ENCODE measurements around the gene ACSL1. TPM values are rescaled to one million over a fixed set of nuclear protein-coding genes. Genes with fewer than 3 reads are reported as not detected.

ACSL1 gene
- polyA plus RNA-seq, 2 of the 4 experiments (the other 2 are of a cell fraction) = 10.0 to 12.4 TPM

DNA sequence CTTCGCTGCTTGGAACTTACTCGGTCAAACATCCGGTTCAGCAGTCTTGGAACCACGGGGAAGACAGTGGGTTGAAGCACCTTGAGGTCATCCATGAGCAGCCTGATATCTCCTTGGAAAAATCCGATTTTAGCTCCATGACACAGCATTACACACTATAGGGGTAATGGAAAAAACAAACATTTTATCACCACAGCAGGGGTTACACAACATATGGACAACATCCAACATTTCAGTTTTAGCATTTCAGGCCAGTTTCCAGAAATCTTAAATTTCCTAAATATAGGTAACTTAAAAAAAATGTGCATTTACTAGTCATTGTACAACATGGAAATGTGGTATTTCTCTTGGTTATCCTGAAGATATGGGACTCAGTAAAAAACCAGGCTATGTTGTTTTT is 57.5 kb downstream of the ACSL1 start:
- POLR2A ChIA-PET = no interaction called here
- no peak overlapping the region for H3K4me2 ChIP-seq
- FAIRE-seq = no peak
- no peak for DNase-seq (ENCODE audit: low read depth in 1 of 2, low spot score in 1 of 2)
- WGBS (ENCODE audit: missing lambda C conversion rate) = 72% methylated on average over 5 of the region's 5 CpGs
- no peak overlapping the region for H3K27ac ChIP-seq
- H3K4me1 ChIP-seq = no peaks in the 10 kb centered on the region
- ATAC-seq = no peak
- CTCF ChIA-PET = no interaction called here
- TF ChIP-seq FOSL2 (IDR thresholded peaks at IDR 0.05) (no peak), FOSL2 (CRISPR knock-in tag; IDR thresholded peaks at IDR 0.05) (no peak), EP300 (IDR thresholded peaks at IDR 0.05) (no peak), MYC (IDR thresholded peaks at IDR 0.05; ENCODE audit: borderline replicate concordance, low read length) (no peak), CHD2 (IDR thresholded peaks at IDR 0.05; ENCODE audit: low read length, partially characterized antibody) (no peak), HOXA7 (CRISPR knock-in tag; IDR thresholded peaks at IDR 0.05) (no peak)
- TF ChIP-seq, protein P1, sequence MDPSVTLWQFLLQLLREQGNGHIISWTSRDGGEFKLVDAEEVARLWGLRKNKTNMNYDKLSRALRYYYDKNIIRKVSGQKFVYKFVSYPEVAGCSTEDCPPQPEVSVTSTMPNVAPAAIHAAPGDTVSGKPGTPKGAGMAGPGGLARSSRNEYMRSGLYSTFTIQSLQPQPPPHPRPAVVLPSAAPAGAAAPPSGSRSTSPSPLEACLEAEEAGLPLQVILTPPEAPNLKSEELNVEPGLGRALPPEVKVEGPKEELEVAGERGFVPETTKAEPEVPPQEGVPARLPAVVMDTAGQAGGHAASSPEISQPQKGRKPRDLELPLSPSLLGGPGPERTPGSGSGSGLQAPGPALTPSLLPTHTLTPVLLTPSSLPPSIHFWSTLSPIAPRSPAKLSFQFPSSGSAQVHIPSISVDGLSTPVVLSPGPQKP (IDR thresholded peaks at IDR 0.05; ENCODE audit: low read depth, low read length) = no peak
- TF ChIP-seq, protein P2, sequence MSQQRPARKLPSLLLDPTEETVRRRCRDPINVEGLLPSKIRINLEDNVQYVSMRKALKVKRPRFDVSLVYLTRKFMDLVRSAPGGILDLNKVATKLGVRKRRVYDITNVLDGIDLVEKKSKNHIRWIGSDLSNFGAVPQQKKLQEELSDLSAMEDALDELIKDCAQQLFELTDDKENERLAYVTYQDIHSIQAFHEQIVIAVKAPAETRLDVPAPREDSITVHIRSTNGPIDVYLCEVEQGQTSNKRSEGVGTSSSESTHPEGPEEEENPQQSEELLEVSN (IDR thresholded peaks at IDR 0.05; ENCODE audit: borderline replicate concordance, low read depth) = no peak
- TF ChIP-seq, protein P3, sequence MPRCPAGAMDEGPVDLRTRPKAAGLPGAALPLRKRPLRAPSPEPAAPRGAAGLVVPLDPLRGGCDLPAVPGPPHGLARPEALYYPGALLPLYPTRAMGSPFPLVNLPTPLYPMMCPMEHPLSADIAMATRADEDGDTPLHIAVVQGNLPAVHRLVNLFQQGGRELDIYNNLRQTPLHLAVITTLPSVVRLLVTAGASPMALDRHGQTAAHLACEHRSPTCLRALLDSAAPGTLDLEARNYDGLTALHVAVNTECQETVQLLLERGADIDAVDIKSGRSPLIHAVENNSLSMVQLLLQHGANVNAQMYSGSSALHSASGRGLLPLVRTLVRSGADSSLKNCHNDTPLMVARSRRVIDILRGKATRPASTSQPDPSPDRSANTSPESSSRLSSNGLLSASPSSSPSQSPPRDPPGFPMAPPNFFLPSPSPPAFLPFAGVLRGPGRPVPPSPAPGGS (IDR thresholded peaks at IDR 0.05) = no peak
- TF ChIP-seq, protein P4, sequence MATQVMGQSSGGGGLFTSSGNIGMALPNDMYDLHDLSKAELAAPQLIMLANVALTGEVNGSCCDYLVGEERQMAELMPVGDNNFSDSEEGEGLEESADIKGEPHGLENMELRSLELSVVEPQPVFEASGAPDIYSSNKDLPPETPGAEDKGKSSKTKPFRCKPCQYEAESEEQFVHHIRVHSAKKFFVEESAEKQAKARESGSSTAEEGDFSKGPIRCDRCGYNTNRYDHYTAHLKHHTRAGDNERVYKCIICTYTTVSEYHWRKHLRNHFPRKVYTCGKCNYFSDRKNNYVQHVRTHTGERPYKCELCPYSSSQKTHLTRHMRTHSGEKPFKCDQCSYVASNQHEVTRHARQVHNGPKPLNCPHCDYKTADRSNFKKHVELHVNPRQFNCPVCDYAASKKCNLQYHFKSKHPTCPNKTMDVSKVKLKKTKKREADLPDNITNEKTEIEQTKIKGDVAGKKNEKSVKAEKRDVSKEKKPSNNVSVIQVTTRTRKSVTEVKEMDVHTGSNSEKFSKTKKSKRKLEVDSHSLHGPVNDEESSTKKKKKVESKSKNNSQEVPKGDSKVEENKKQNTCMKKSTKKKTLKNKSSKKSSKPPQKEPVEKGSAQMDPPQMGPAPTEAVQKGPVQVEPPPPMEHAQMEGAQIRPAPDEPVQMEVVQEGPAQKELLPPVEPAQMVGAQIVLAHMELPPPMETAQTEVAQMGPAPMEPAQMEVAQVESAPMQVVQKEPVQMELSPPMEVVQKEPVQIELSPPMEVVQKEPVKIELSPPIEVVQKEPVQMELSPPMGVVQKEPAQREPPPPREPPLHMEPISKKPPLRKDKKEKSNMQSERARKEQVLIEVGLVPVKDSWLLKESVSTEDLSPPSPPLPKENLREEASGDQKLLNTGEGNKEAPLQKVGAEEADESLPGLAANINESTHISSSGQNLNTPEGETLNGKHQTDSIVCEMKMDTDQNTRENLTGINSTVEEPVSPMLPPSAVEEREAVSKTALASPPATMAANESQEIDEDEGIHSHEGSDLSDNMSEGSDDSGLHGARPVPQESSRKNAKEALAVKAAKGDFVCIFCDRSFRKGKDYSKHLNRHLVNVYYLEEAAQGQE (IDR thresholded peaks at IDR 0.05) = no peak
- no peaks in the 10 kb centered on the region for H3K9me3 ChIP-seq
- no peak overlapping the region for H3K4me3 ChIP-seq

DNA sequence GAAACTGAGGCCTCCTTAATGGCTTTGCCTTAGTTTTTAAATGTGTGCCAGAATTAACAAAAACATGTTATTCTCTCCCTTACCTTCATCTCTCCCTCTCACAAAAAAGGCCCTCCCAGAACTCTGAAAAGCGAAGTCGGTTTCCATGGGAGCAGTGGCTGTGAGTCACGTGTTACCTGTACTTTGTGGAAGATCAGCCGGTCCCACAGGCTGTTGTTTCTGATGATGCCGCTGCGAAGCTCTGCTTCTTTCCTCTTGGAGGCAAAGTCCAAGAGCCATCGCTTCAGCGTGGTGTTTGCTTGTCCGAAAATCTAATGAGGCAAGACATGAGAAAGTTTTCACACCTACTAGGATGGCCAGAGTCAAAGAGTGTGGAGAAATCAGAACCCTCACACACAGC is 59.3 kb downstream of the ACSL1 start:
- no peak overlapping the region for H3K4me2 ChIP-seq
- no peak for DNase-seq (ENCODE audit: low read depth in 1 of 2, low spot score in 1 of 2)
- CTCF ChIA-PET = interaction anchor here (1.3 to 1.8 kb wide), 3 partner anchors 21 to 216 kb away, joined by 3 to 6 read pairs (median 4); no protein-coding TSS in a partner anchor
- POLR2A ChIA-PET = no interaction called here
- 94% methylated on average over 9 of the region's 9 CpGs for WGBS (ENCODE audit: missing lambda C conversion rate)
- no peaks in the 10 kb centered on the region for H3K4me1 ChIP-seq
- H3K9me3 ChIP-seq = no peaks in the 10 kb centered on the region
- ATAC-seq = no peak
- no peak for TF ChIP-seq TP53 (CRISPR knock-in tag; IDR thresholded peaks at IDR 0.05)
- TF ChIP-seq BHLHE40 (IDR thresholded peaks at IDR 0.05; ENCODE audit: low read depth, low read length) = no peak
- no peak for TF ChIP-seq NPAS2 (CRISPR knock-in tag; IDR thresholded peaks at IDR 0.05; ENCODE audit: borderline replicate concordance)
- TF ChIP-seq CBX8 (IDR thresholded peaks at IDR 0.05) = no peak
- TF ChIP-seq KDM5A (IDR thresholded peaks at IDR 0.05) = no peak
- no peak for TF ChIP-seq EHF (CRISPR knock-in tag; IDR thresholded peaks at IDR 0.05)
- TF ChIP-seq EP300 (IDR thresholded peaks at IDR 0.05) = no peak
- TF ChIP-seq, protein P5, sequence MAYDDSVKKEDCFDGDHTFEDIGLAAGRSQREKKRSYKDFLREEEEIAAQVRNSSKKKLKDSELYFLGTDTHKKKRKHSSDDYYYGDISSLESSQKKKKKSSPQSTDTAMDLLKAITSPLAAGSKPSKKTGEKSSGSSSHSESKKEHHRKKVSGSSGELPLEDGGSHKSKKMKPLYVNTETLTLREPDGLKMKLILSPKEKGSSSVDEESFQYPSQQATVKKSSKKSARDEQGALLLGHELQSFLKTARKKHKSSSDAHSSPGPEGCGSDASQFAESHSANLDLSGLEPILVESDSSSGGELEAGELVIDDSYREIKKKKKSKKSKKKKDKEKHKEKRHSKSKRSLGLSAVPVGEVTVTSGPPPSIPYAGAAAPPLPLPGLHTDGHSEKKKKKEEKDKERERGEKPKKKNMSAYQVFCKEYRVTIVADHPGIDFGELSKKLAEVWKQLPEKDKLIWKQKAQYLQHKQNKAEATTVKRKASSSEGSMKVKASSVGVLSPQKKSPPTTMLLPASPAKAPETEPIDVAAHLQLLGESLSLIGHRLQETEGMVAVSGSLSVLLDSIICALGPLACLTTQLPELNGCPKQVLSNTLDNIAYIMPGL (CRISPR knock-in tag; IDR thresholded peaks at IDR 0.05; ENCODE audit: borderline replicate concordance) = no peak
- no peak for TF ChIP-seq CBX2 (IDR thresholded peaks at IDR 0.05; ENCODE audit: borderline replicate concordance, low read depth)
- TF ChIP-seq POLR2AphosphoS2 (conservative IDR thresholded peaks at IDR 0.05; ENCODE audit: low read length) = no peak
- no peak for TF ChIP-seq POLR2A (IDR thresholded peaks at IDR 0.05; ENCODE audit: low read length)
- no peak for TF ChIP-seq RARB (CRISPR knock-in tag; IDR thresholded peaks at IDR 0.05)
- FAIRE-seq = no peak
- H3K4me3 ChIP-seq = no peak overlapping the region
- H3K27ac ChIP-seq = no peak overlapping the region

Measured in A549 (cell line).